OCI-LY7 (cell line): ENCODE data around the gene TBCCD1. TPM values are rescaled to one million over a fixed set of nuclear protein-coding genes. Genes with fewer than 3 reads are reported as not detected.

Experiments
- BruUV-seq: library from RNA; stranded (reverse); fragments of 400-500 nt; replicated peaks from 2 replicates; lab custom pipeline; 2021; lab: Mats Ljungman, UMichigan
- CTCF ChIA-PET: fragments of 300-600 bp; sonication (Branson Sonifier 250); formaldehyde crosslinking; loops from one replicate; lab custom pipeline; 2022; ENCODE audit warnings: antibody characterized with exemption; ENCODE audit not compliant: unreplicated experiment; lab: Charles Lee
- POLR2A ChIA-PET: fragments of 300-600 bp; sonication (Branson Sonifier 250); formaldehyde crosslinking; loops from one replicate; lab custom pipeline; 2022; ENCODE audit warnings: antibody characterized with exemption; lab: Charles Lee
- DNase-seq: peaks from one replicate; pipeline ENCODE4 v3.0.0-alpha.2; 2015; ENCODE audit warnings: low spot score
- H2AFZ ChIP-seq: fragments of 200-600 bp; sonication (generic), shearing (Covaris generic); 2 replicates; pipeline ENCODE4 v1.6.1; 2014; ENCODE audit warnings: mild to moderate bottlenecking, antibody characterized with exemption, low read length, moderate library complexity
- H3K27ac ChIP-seq: fragments of 200-600 bp; sonication (generic); 2 replicates; pipeline ENCODE4 v1.5.1; 2014; ENCODE audit warnings: mixed run types, low read depth, mild to moderate bottlenecking, moderate library complexity, low read length, inconsistent platforms; ENCODE audit not compliant: poor library complexity, severe bottlenecking
- H3K36me3 ChIP-seq: fragments of 200-600 bp; sonication (generic); 2 replicates; pipeline ENCODE4 v1.6.1; 2014; ENCODE audit warnings: mild to moderate bottlenecking, antibody characterized with exemption, low read length, moderate library complexity, mixed read lengths; ENCODE audit not compliant: insufficient read depth
- H3K4me1 ChIP-seq: fragments of 200-600 bp; sonication (generic); 2 replicates; pipeline ENCODE4 v1.5.1; 2014; ENCODE audit warnings: mild to moderate bottlenecking, low read length; ENCODE audit not compliant: insufficient read depth, poor library complexity, severe bottlenecking
- H3K4me2 ChIP-seq: fragments of 200-600 bp; sonication (generic); 2 replicates; pipeline ENCODE4 v1.6.1; 2014; ENCODE audit warnings: mild to moderate bottlenecking, low read length
- H3K4me3 ChIP-seq: fragments of 200-600 bp; sonication (generic); 2 replicates; pipeline ENCODE4 v1.5.1; 2014; ENCODE audit warnings: mild to moderate bottlenecking, low read depth, low read length; ENCODE audit not compliant: poor library complexity, severe bottlenecking
- H3K79me2 ChIP-seq: fragments of 200-600 bp; sonication (generic); 2 replicates; pipeline ENCODE4 v1.6.1; 2016; ENCODE audit warnings: low read depth, mild to moderate bottlenecking, low read length, moderate library complexity, mixed read lengths; ENCODE audit not compliant: insufficient read depth
- H3K9me2 ChIP-seq: fragments of 200-600 bp; sonication (generic); 2 replicates; pipeline ENCODE4 v1.6.1; 2016; ENCODE audit warnings: mild to moderate bottlenecking, low read length, mixed read lengths; ENCODE audit not compliant: insufficient read depth
- H3K9me3 ChIP-seq: fragments of 200-600 bp; sonication (generic); 2 replicates; pipeline ENCODE4 v1.6.1; 2014; ENCODE audit warnings: mild to moderate bottlenecking, mixed run types, low read length, mixed read lengths
- H4K20me1 ChIP-seq: fragments of 200-600 bp; sonication (generic); 2 replicates; pipeline ENCODE4 v1.6.1; 2014; ENCODE audit warnings: mild to moderate bottlenecking, antibody characterized with exemption, low read length, moderate library complexity, mixed read lengths; ENCODE audit not compliant: insufficient read depth
- CTCF ChIP-seq: fragments of 200-600 bp; sonication (generic); conservative IDR thresholded peaks from 2 replicates; pipeline ENCODE4 v1.5.1; 2014; ENCODE audit warnings: mild to moderate bottlenecking, antibody characterized with exemption, low read length, moderate library complexity, mixed read lengths
- EZH2phosphoT487 ChIP-seq: fragments of 200-600 bp; sonication (generic); IDR thresholded peaks from 2 replicates; pipeline ENCODE4 v1.6.1; 2018; ENCODE audit warnings: low read depth, borderline replicate concordance, mild to moderate bottlenecking, mixed run types, antibody characterized with exemption, low read length, moderate library complexity, mixed read lengths
- intact Hi-C: fragments of 100-400 bp; cut with micrococcal nuclease; formaldehyde crosslinking; loops from one replicate; pipeline ENCODE4 v1.10.0; 2022; ENCODE audit not compliant: unreplicated experiment
- total RNA-seq, 2 experiments: library from RNA; depleted of rRNA in 1 of 2; stranded (reverse); fragments of >200 nt in 1 of 2; shearing (Covaris generic) in 1 of 2; gene quantifications; 2 replicates each; pipeline ENCODE4 v1.2.3, GENCODE V29; 2014 to 2022

Gene TBCCD1
- total RNA-seq, 2 experiments from 2014 or later = 21.9 to 27.0 TPM

GRCh38 chr3:186566772-186567071, 417 bp downstream of the TBCCD1 start:
- Histone ChIP-seq H3K9me2 (no peaks in the 10 kb centered on the region), H3K36me3 (peaks cover 27% of the 10 kb centered on the region), H3K4me3 (peak overlapping the region; percentile 80), H3K4me2 (peak overlapping the region; percentile 100), H4K20me1 (no peaks in the 10 kb centered on the region), H3K9me3 (no peaks in the 10 kb centered on the region), H3K4me1 (peaks cover 23% of the 10 kb centered on the region), H3K79me2 (peaks cover 54% of the 10 kb centered on the region), H3K27ac (peak overlapping the region; percentile 79), H2AFZ (peak overlapping the region; percentile 80)
- no peak for TF ChIP-seq CTCF
- no peak for TF ChIP-seq EZH2phosphoT487
- intact Hi-C loops = loop anchor here (5.0 kb wide), 2 partner anchors 241 to 629 kb away; partner anchors contain the start of genes RFC4 and TRA2B
- no TSS peak for BruUV-seq
- no peak for DNase-seq
- CTCF ChIA-PET = interaction anchor here (1.0 kb wide), 1 partner anchor 56 kb away, joined by 3 read pairs; no protein-coding TSS in a partner anchor
- POLR2A ChIA-PET = interaction anchor here (0.7 to 2.0 kb wide), 7 partner anchors 9 to 50 kb away, joined by 4 to 7 read pairs (median 4); no protein-coding TSS in a partner anchor

- H3K9me2 ChIP-seq = no peaks in the 10 kb centered on the region
- H3K79me2 ChIP-seq = peaks cover 38% of the 10 kb centered on the region; the same call in 1 of the 2 replicates
- intact Hi-C loops = no loop called here
- CTCF ChIA-PET = no interaction called here
- BruUV-seq = no TSS peak
- POLR2A ChIA-PET = interaction anchor here (0.6 to 1.8 kb wide), 2 partner anchors 30 to 621 kb away, joined by 3 to 7 read pairs; no protein-coding TSS in a partner anchor
- H3K27ac ChIP-seq = no peak overlapping the region
- peaks cover 40% of the 10 kb centered on the region for H3K36me3 ChIP-seq
- H3K4me2 ChIP-seq = no peak overlapping the region
- no peak overlapping the region for H3K4me3 ChIP-seq
- no peaks in the 10 kb centered on the region for H3K9me3 ChIP-seq
- H4K20me1 ChIP-seq = no peaks in the 10 kb centered on the region; the same call in 1 of the 2 replicates
- peaks cover 19% of the 10 kb centered on the region for H3K4me1 ChIP-seq
- DNase-seq = no peak
- no peak overlapping the region for H2AFZ ChIP-seq
- no peak for TF ChIP-seq CTCF
- no peak for TF ChIP-seq EZH2phosphoT487
Measured at GRCh38 chr3:186564586-186564985, 2.6 kb downstream of the TBCCD1 start.

GRCh38 chr3:186552408-186553031, 14.6 kb downstream of the TBCCD1 start:
- TF ChIP-seq CTCF (no peak), EZH2phosphoT487 (no peak)
- TSS peak; percentile 21 for BruUV-seq

More at GRCh38 chr3:186552408-186553031, 14.6 kb downstream of the TBCCD1 start:
- ChIA-PET POLR2A (interaction anchor here (1.0 to 1.7 kb wide), 6 partner anchors 10 to 47 kb away, joined by 3 to 7 read pairs (median 4); no protein-coding TSS in a partner anchor), CTCF (no interaction called here)
- no peaks in the 10 kb centered on the region for H4K20me1 ChIP-seq
- H3K27ac ChIP-seq = no peak overlapping the region
- no peak overlapping the region for H2AFZ ChIP-seq
- no peaks in the 10 kb centered on the region for H3K9me3 ChIP-seq
- peaks cover 86% of the 10 kb centered on the region for H3K36me3 ChIP-seq
- intact Hi-C loops = no loop called here
- H3K9me2 ChIP-seq = no peaks in the 10 kb centered on the region
- DNase-seq = no peak
- H3K79me2 ChIP-seq = no peaks in the 10 kb centered on the region
- H3K4me3 ChIP-seq = no peak overlapping the region
- no peaks in the 10 kb centered on the region for H3K4me1 ChIP-seq
- no peak overlapping the region for H3K4me2 ChIP-seq
